HEK293 (cell line): ENCODE results near the gene CACNB4.
A peak's percentile ranks its signal among the peaks of the same experiment; 100 is the strongest.

ENCODE experiments used
- CTCF ChIA-PET: fragments of 350-600 bp; formaldehyde crosslinking; extraction: SDS; loops from one replicate; lab custom pipeline; 2021; ENCODE audit warnings: antibody characterized with exemption; lab: Yijun Ruan, JAX
- POLR2A ChIA-PET: fragments of 300-600 bp; formaldehyde crosslinking; extraction: SDS; loops from one replicate; lab custom pipeline; 2020; ENCODE audit warnings: antibody characterized with exemption, inconsistent platforms; lab: Yijun Ruan, JAX
- H3K27ac ChIP-seq: fragments of 200-500 bp; sonication (Bioruptor generic); 2 replicates; pipeline ENCODE4 v1.5.1; 2014; ENCODE audit warnings: low read depth, low read length, control low read depth, inconsistent platforms; ENCODE audit errors: extremely low read depth
- H3K36me3 ChIP-seq, 2 experiments: fragments of 200-500 bp in 1 of 2; sonication (Bioruptor generic) in 1 of 2; 1 replicate in 1 of 2; 2 replicates in 1 of 2; pipeline ENCODE4 v1.5.1; 2014 to 2017; ENCODE audit warnings: inconsistent platforms in 2 of 2, low read length in 2 of 2; ENCODE audit not compliant: control insufficient read depth in 2 of 2, insufficient read depth in 1 of 2
- H3K4me1 ChIP-seq: fragments of 200-500 bp; sonication (Bioruptor generic); 2 replicates; pipeline ENCODE4 v1.5.1; 2014; ENCODE audit warnings: mild to moderate bottlenecking, low read length, inconsistent platforms; ENCODE audit not compliant: control insufficient read depth, insufficient read depth
- H3K4me3 ChIP-seq: 2 replicates; pipeline ENCODE4 v1.5.1; 2011; ENCODE audit warnings: low read depth, mild to moderate bottlenecking, control low read depth, low read length, moderate library complexity
- H3K9me3 ChIP-seq: fragments of 200-500 bp; sonication (Bioruptor generic); 2 replicates; pipeline ENCODE4 v1.5.1; 2014; ENCODE audit warnings: low read depth, low read length, inconsistent platforms; ENCODE audit not compliant: control insufficient read depth, insufficient read depth
- EGR2 ChIP-seq: fragments of 450-650 bp; formaldehyde crosslinking; IDR thresholded peaks from 2 replicates; pipeline ENCODE4 v1.5.1; 2016; ENCODE audit warnings: low read depth, missing biosample characterization, missing genetic modification characterization
- IKZF3 ChIP-seq: fragments of 450-650 bp; IDR thresholded peaks from 2 replicates; pipeline ENCODE4 v1.5.0; 2018; ENCODE audit warnings: missing biosample characterization, mild to moderate bottlenecking, missing genetic modification characterization, moderate library complexity
- PRDM10 ChIP-seq: fragments of 450-650 bp; formaldehyde crosslinking; IDR thresholded peaks from 2 replicates; pipeline ENCODE4 v1.5.1; 2016; ENCODE audit warnings: missing biosample characterization, missing genetic modification characterization
- RBAK ChIP-seq: fragments of 450-650 bp; formaldehyde crosslinking; IDR thresholded peaks from 2 replicates; pipeline ENCODE4 v1.5.1; 2016; ENCODE audit warnings: missing biosample characterization, missing genetic modification characterization
- TCF7L2 ChIP-seq: IDR thresholded peaks from 2 replicates; pipeline ENCODE4 v1.6.1; 2011; ENCODE audit warnings: low read depth, mild to moderate bottlenecking, inconsistent platforms, low read length, moderate library complexity, borderline replicate concordance
- YY2 ChIP-seq: fragments of 450-650 bp; formaldehyde crosslinking; IDR thresholded peaks from 2 replicates; pipeline ENCODE4 v1.5.1; 2016; ENCODE audit warnings: missing biosample characterization, missing genetic modification characterization
- ZFP37 ChIP-seq: fragments of 450-650 bp; formaldehyde crosslinking; IDR thresholded peaks from 2 replicates; pipeline ENCODE4 v1.5.1; 2016; ENCODE audit warnings: missing biosample characterization, missing genetic modification characterization
- ZFP69B ChIP-seq: fragments of 450-650 bp; formaldehyde crosslinking; IDR thresholded peaks from 2 replicates; pipeline ENCODE4 v1.5.1; 2016; ENCODE audit warnings: missing biosample characterization, missing genetic modification characterization
- ZNF114 ChIP-seq: fragments of 450-650 bp; formaldehyde crosslinking; IDR thresholded peaks from 2 replicates; pipeline ENCODE4 v1.5.0; 2017; ENCODE audit warnings: missing biosample characterization, missing genetic modification characterization
- ZNF174 ChIP-seq: fragments of 450-650 bp; formaldehyde crosslinking; IDR thresholded peaks from 2 replicates; pipeline ENCODE4 v1.5.0; 2017; ENCODE audit warnings: missing biosample characterization, mild to moderate bottlenecking, missing genetic modification characterization
- ZNF175 ChIP-seq: fragments of 450-650 bp; formaldehyde crosslinking; IDR thresholded peaks from 2 replicates; pipeline ENCODE4 v1.5.1; 2016; ENCODE audit warnings: missing biosample characterization, missing genetic modification characterization
- ZNF18 ChIP-seq: fragments of 450-650 bp; formaldehyde crosslinking; IDR thresholded peaks from 2 replicates; pipeline ENCODE4 v1.5.1; 2016; ENCODE audit warnings: missing biosample characterization, missing genetic modification characterization
- ZNF184 ChIP-seq: fragments of 450-650 bp; IDR thresholded peaks from 2 replicates; pipeline ENCODE4 v1.5.1; 2018; ENCODE audit warnings: missing biosample characterization, mild to moderate bottlenecking, missing genetic modification characterization
- ZNF202 ChIP-seq: fragments of 450-650 bp; formaldehyde crosslinking; IDR thresholded peaks from 2 replicates; pipeline ENCODE4 v1.5.1; 2016; ENCODE audit warnings: missing biosample characterization, missing genetic modification characterization, borderline replicate concordance
- ZNF223 ChIP-seq: fragments of 450-650 bp; formaldehyde crosslinking; IDR thresholded peaks from 2 replicates; pipeline ENCODE4 v1.5.1; 2016; ENCODE audit warnings: missing biosample characterization, missing genetic modification characterization
- ZNF341 ChIP-seq: fragments of 450-650 bp; formaldehyde crosslinking; IDR thresholded peaks from 2 replicates; pipeline ENCODE4; 2016; ENCODE audit warnings: low read depth, missing biosample characterization, missing genetic modification characterization
- ZNF692 ChIP-seq: fragments of 450-650 bp; formaldehyde crosslinking; IDR thresholded peaks from 2 replicates; pipeline ENCODE4 v1.5.1; 2016; ENCODE audit warnings: missing biosample characterization, missing genetic modification characterization
- ZNF76 ChIP-seq: fragments of 450-650 bp; formaldehyde crosslinking; IDR thresholded peaks from 2 replicates; pipeline ENCODE4; 2016; ENCODE audit warnings: low read depth, missing biosample characterization, missing genetic modification characterization, borderline replicate concordance
- ZNF791 ChIP-seq: fragments of 450-650 bp; formaldehyde crosslinking; IDR thresholded peaks from 2 replicates; pipeline ENCODE4 v1.5.1; 2016; ENCODE audit warnings: missing biosample characterization, missing genetic modification characterization
- TF ChIP-seq, protein P1 (sequence below): fragments of 450-650 bp; formaldehyde crosslinking; IDR thresholded peaks from 2 replicates; pipeline ENCODE4 v1.5.1; 2016; ENCODE audit warnings: missing biosample characterization, missing genetic modification characterization

CACNB4 gene

GRCh38 chr2:151972241-151973012 lies 126.4 kb downstream of the CACNB4 start:
- Histone ChIP-seq H3K9me3 (no peaks in the 10 kb centered on the region), H3K27ac (no peak overlapping the region), H3K4me1 (peaks cover 3% of the 10 kb centered on the region; the same call in 1 of the 2 replicates), H3K36me3 (no peaks in the 10 kb centered on the region), H3K4me3 (no peak overlapping the region)
- ChIA-PET POLR2A (no interaction called here), CTCF (interaction anchor here (0.6 to 2.3 kb wide), 6 partner anchors 10 to 519 kb away, joined by 3 to 11 read pairs (median 4); no protein-coding TSS in a partner anchor)
- TF ChIP-seq PRDM10 (tag by site-specific recombination) (no peak), ZNF174 (tag by site-specific recombination) (no peak), ZNF184 (tag by site-specific recombination) (no peak), ZNF791 (tag by site-specific recombination) (no peak), ZNF692 (no peak), IKZF3 (tag by site-specific recombination) (no peak), ZFP69B (tag by site-specific recombination) (no peak), ZNF223 (tag by site-specific recombination) (no peak), ZFP37 (tag by site-specific recombination) (no peak), TCF7L2 (no peak), ZNF341 (tag by site-specific recombination) (no peak), YY2 (no peak), ZNF76 (tag by site-specific recombination) (no peak), ZNF175 (tag by site-specific recombination) (no peak), ZNF114 (tag by site-specific recombination) (no peak)

- ChIA-PET CTCF (interaction anchor here (0.6 to 0.7 kb wide), 3 partner anchors 9 to 520 kb away, joined by 3 to 6 read pairs (median 3); no protein-coding TSS in a partner anchor), POLR2A (no interaction called here)
- H3K4me3 ChIP-seq = no peak overlapping the region
- TF ChIP-seq ZNF202 (tag by site-specific recombination) = no peak
- 0 out of 2 replicates have a peak, but pooled peaks have one; percentile 45 for TF ChIP-seq EGR2 (tag by site-specific recombination)
- TF ChIP-seq, protein P1, sequence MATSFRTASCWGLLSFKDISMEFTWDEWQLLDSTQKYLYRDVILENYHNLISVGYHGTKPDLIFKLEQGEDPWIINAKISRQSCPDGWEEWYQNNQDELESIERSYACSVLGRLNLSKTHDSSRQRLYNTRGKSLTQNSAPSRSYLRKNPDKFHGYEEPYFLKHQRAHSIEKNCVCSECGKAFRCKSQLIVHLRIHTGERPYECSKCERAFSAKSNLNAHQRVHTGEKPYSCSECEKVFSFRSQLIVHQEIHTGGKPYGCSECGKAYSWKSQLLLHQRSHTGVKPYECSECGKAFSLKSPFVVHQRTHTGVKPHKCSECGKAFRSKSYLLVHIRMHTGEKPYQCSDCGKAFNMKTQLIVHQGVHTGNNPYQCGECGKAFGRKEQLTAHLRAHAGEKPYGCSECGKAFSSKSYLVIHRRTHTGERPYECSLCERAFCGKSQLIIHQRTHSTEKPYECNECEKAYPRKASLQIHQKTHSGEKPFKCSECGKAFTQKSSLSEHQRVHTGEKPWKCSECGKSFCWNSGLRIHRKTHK = peak; percentile 63; the same call in 1 of the 2 replicates
- 0 out of 2 replicates have a peak, but pooled peaks have one; percentile 31 for TF ChIP-seq ZNF18 (tag by site-specific recombination)
- TF ChIP-seq RBAK (tag by site-specific recombination) = no peak
- H3K4me1 ChIP-seq = peaks cover 3% of the 10 kb centered on the region; the same call in 1 of the 2 replicates
- H3K9me3 ChIP-seq = no peaks in the 10 kb centered on the region
- H3K27ac ChIP-seq = no peak overlapping the region
- H3K36me3 ChIP-seq = no peaks in the 10 kb centered on the region
Observed at GRCh38 chr2:151971301-151972051, 127.4 kb downstream of the CACNB4 start.
